HG03060 (cell line): ENCODE results near the gene TECRL.

Source experiments
- ATAC-seq: cut with Tn5 transposase; IDR thresholded peaks from one replicate; pipeline ENCODE4 v1.9.1; 2021; ENCODE audit warnings: low read depth, moderate number of reproducible peaks; ENCODE audit not compliant: unreplicated experiment

TECRL gene

GRCh38 chr4:64334964-64335363 lies 74.3 kb downstream of the TECRL start:
- ATAC-seq = no peak

- no peak for ATAC-seq
These were observed 79.1 kb downstream of the TECRL start for GRCh38 chr4:64330143-64330542.

- no peak for ATAC-seq
These were observed 82.0 kb downstream of the TECRL start for GRCh38 chr4:64327237-64327636.

GRCh38 chr4:64326507-64326906 lies 82.7 kb downstream of the TECRL start:
- no peak for ATAC-seq

GRCh38 chr4:64306255-64306565 lies 103.0 kb downstream of the TECRL start:
- no peak for ATAC-seq

GRCh38 chr4:64305565-64306254 lies 103.5 kb downstream of the TECRL start:
- ATAC-seq = no peak

GRCh38 chr4:64272432-64272831 lies 136.8 kb downstream of the TECRL start:
- no peak for ATAC-seq

GRCh38 chr4:64271601-64272081 lies 137.6 kb downstream of the TECRL start:
- no peak for ATAC-seq

GRCh38 chr4:64266669-64267068 lies 142.6 kb downstream of the TECRL start:
- ATAC-seq = no peak

GRCh38 chr4:64266263-64266662 lies 143.0 kb downstream of the TECRL start:
- no peak for ATAC-seq

- ATAC-seq = no peak
These were observed 157.5 kb downstream of the TECRL start for GRCh38 chr4:64251781-64252180.

- no peak for ATAC-seq
These were observed 158.8 kb downstream of the TECRL start for GRCh38 chr4:64250488-64250887.

- no peak for ATAC-seq
These were observed 159.2 kb downstream of the TECRL start for GRCh38 chr4:64250061-64250460.

- no peak for ATAC-seq
These were observed 161.1 kb downstream of the TECRL start for GRCh38 chr4:64248186-64248585.

GRCh38 chr4:64230709-64231310 lies 178.4 kb downstream of the TECRL start:
- ATAC-seq = no peak
